Natural killer cell (primary cell): ENCODE measurements around the gene ZNF592. TPM values are rescaled to one million over a fixed set of nuclear protein-coding genes. Genes with fewer than 3 reads are reported as not detected.

Experiments
- ATAC-seq, 3 donors: fragments of 150-1000 bp in 2 of 3; fragments of 200-7000 bp in 1 of 3; cut with Tn5 transposase; 1 replicate in 1 of 3; 2 replicates in 2 of 3; pipeline ENCODE4 v1.10.0; 2021; ENCODE audit warnings: mild to moderate bottlenecking in 2 of 3, moderate library complexity in 2 of 3
- DNase-seq, 2 donors: peaks; one replicate each; pipeline versions ENCODE4 v3.0.0 to v3.0.0-alpha.2; 2013 to 2021; ENCODE audit warnings: mixed read lengths in 1 of 2
- H3K27ac ChIP-seq: one replicate; pipeline ENCODE4 v1.5.1; 2013; ENCODE audit warnings: mild to moderate bottlenecking, low read length
- H3K27me3 ChIP-seq: one replicate; pipeline ENCODE4 v1.6.1; 2013; ENCODE audit warnings: low read length; ENCODE audit not compliant: control insufficient read depth, insufficient read depth
- H3K36me3 ChIP-seq: one replicate; pipeline ENCODE4 v1.6.1; 2013; ENCODE audit warnings: low read length; ENCODE audit not compliant: control insufficient read depth, insufficient read depth
- H3K4me1 ChIP-seq: one replicate; pipeline ENCODE4 v1.6.1; 2013; ENCODE audit warnings: low read length; ENCODE audit not compliant: control insufficient read depth, insufficient read depth
- H3K4me3 ChIP-seq: one replicate; pipeline ENCODE4 v1.5.1; 2013; ENCODE audit warnings: low read length
- H3K9me3 ChIP-seq: one replicate; pipeline ENCODE4 v1.6.1; 2013; ENCODE audit warnings: low read length; ENCODE audit not compliant: control insufficient read depth, insufficient read depth
- H3K27ac Mint-ChIP-seq, 2 donors: one replicate each; pipeline ENCODE4 v1.8.0; 2022; ENCODE audit warnings: mild to moderate bottlenecking in 2 of 2, mixed read lengths in 2 of 2, moderate library complexity in 1 of 2
- H3K27me3 Mint-ChIP-seq, 2 donors: one replicate each; pipeline ENCODE4 v1.8.0; 2022; ENCODE audit warnings: low read depth in 2 of 2, mixed read lengths in 2 of 2
- H3K36me3 Mint-ChIP-seq: one replicate; pipeline ENCODE4 v1.8.0; 2022; ENCODE audit warnings: mixed read lengths
- H3K4me1 Mint-ChIP-seq, 2 donors: one replicate each; pipeline ENCODE4 v1.8.0; 2022; ENCODE audit warnings: mixed read lengths in 2 of 2
- H3K4me3 Mint-ChIP-seq: one replicate; pipeline ENCODE4 v1.8.0; 2022; ENCODE audit warnings: mild to moderate bottlenecking, moderate library complexity, mixed read lengths
- H3K9me3 Mint-ChIP-seq, 2 donors: one replicate each; pipeline ENCODE4 v1.8.0; 2022; ENCODE audit warnings: mixed read lengths in 2 of 2
- CTCF ChIP-seq: fragments of 200-600 bp; IDR thresholded peaks from one replicate; pipeline ENCODE4 v1.8.0; 2022; ENCODE audit warnings: antibody characterized with exemption
- WGBS: methylation state at CpG from one replicate; pipeline ENCODE4 v1.1.7; 2013; ENCODE audit warnings: missing lambda C conversion rate; ENCODE audit not compliant: insufficient coverage; 5-methylcytosine and 5-hydroxymethylcytosine counted together
- intact Hi-C: fragments of 100-400 bp; cut with micrococcal nuclease; formaldehyde crosslinking; loops from one replicate; pipeline ENCODE4 v1.14.2; 2022
- total RNA-seq, 4 donors: library from RNA; stranded (reverse); fragments of 120-200 nt in 1 of 4; gene quantifications; one replicate each; pipeline versions ENCODE4 v1.2.3 to v1.2.4, GENCODE V29; 2013 to 2022

Gene ZNF592
- total RNA-seq, 3 donors from 2014 or later (not counting 1 experiment from before 2014, with no cell fraction given), result 38.0 to 43.8 (median 39.1) TPM

- 87% methylated on average over 10 of the region's 10 CpGs for WGBS
- no peak overlapping the region for H3K4me3 ChIP-seq
- ATAC-seq (no peak), DNase-seq (no peak)
- H3K36me3 ChIP-seq, result no peaks in the 10 kb centered on the region
- no peaks in the 10 kb centered on the region for H3K27me3 ChIP-seq
- H3K27ac ChIP-seq, result no peak overlapping the region
- H3K36me3 Mint-ChIP-seq, result no peaks in the 10 kb centered on the region
- H3K4me3 Mint-ChIP-seq, result no peak overlapping the region
- H3K27me3 Mint-ChIP-seq, result no peaks in the 10 kb centered on the region
- no peak overlapping the region for H3K27ac Mint-ChIP-seq
- intact Hi-C loops, result loop anchor here (10.0 kb wide), 1 partner anchor 205 kb away; no protein-coding TSS in a partner anchor
- H3K4me1 Mint-ChIP-seq, result peaks cover 0 to 3% of the 10 kb centered on the region in 2 donors
- no peaks in the 10 kb centered on the region for H3K4me1 ChIP-seq
- H3K9me3 Mint-ChIP-seq, result no peaks in the 10 kb centered on the region
- no peaks in the 10 kb centered on the region for H3K9me3 ChIP-seq
- TF ChIP-seq CTCF, result no peak
Measured at GRCh38 chr15:84840255-84840654, 91.9 kb downstream of the ZNF592 start.

GRCh38 chr15:84840741-84841429 lies 92.5 kb downstream of the ZNF592 start:
- 87% methylated on average over 12 of the region's 12 CpGs for WGBS
- H3K27ac Mint-ChIP-seq, result no peak overlapping the region

GRCh38 chr15:84842781-84843180 lies 94.4 kb downstream of the ZNF592 start:
- intact Hi-C loops, result loop anchor here (10.0 kb wide), 1 partner anchor 202 kb away; no protein-coding TSS in a partner anchor
- no peak overlapping the region for H3K4me3 Mint-ChIP-seq
- ATAC-seq (no peak), DNase-seq (no peak)
- TF ChIP-seq CTCF, result no peak
- H3K36me3 Mint-ChIP-seq, result peaks cover 9% of the 10 kb centered on the region
- peaks cover 3 to 6% of the 10 kb centered on the region in 2 donors for H3K9me3 Mint-ChIP-seq
- no peak overlapping the region for H3K27ac ChIP-seq
- no peaks in the 10 kb centered on the region for H3K36me3 ChIP-seq
- H3K27me3 ChIP-seq, result no peaks in the 10 kb centered on the region
- H3K27me3 Mint-ChIP-seq, result no peaks in the 10 kb centered on the region
- H3K27ac Mint-ChIP-seq, result no peak overlapping the region
- peaks cover 0 to 3% of the 10 kb centered on the region in 2 donors for H3K4me1 Mint-ChIP-seq
- no peaks in the 10 kb centered on the region for H3K4me1 ChIP-seq
- H3K9me3 ChIP-seq, result no peaks in the 10 kb centered on the region
- H3K4me3 ChIP-seq, result no peak overlapping the region
- WGBS, result 85% methylated on average over 1 of the region's 1 CpG

More at GRCh38 chr15:84840741-84841429, 92.5 kb downstream of the ZNF592 start:
- Mint-ChIP-seq H3K36me3 (no peaks in the 10 kb centered on the region), H3K9me3 (no peaks in the 10 kb centered on the region), H3K4me1 (peaks cover 0 to 3% of the 10 kb centered on the region in 2 donors), H3K27me3 (no peaks in the 10 kb centered on the region), H3K4me3 (no peak overlapping the region)
- no peak for TF ChIP-seq CTCF
- no peaks in the 10 kb centered on the region for H3K4me1 ChIP-seq
- no peaks in the 10 kb centered on the region for H3K27me3 ChIP-seq
- no peak for ATAC-seq
- DNase-seq, result no peak
- no peaks in the 10 kb centered on the region for H3K9me3 ChIP-seq
- intact Hi-C loops, result loop anchor here (10.0 kb wide), 1 partner anchor 204 kb away; no protein-coding TSS in a partner anchor
- H3K27ac ChIP-seq, result no peak overlapping the region
- no peaks in the 10 kb centered on the region for H3K36me3 ChIP-seq
- H3K4me3 ChIP-seq, result no peak overlapping the region
